ENCODE results near the gene CELA3A.
"Not testable (repeated sequence)": the region's sequence is repeated elsewhere in the genome, so short reads cannot be mapped to it uniquely, and the experiment has no call there.

DNA sequence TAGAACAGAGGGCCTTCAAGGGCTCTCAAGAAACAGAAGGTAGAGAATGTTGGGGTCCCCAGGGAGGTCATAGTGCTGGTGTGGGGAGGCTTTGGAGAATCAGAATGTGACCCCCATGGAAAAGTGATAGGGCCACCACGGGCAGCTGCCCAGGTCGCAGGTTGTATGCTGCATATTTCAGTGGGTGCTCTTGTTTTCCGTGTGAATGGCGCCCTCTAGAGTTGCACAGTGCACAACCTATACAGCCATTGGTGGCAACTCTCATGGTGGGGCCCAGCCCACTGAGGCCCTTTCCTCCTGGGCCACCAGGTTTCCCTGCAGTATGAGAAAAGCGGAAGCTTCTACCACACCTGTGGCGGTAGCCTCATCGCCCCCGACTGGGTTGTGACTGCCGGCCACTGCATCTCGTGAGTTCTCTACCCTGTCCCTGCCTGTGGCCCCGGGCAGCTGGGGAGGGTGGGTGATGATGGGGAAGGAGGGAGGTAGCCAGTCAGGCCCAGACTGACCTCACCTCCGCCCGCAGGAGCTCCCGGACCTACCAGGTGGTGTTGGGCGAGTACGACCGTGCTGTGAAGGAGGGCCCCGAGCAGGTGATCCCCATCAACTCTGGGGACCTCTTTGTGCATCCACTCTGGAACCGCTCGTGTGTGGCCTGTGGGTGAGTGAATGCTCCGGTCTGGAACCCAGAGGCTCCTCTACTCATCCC lies 20.8 kb upstream of the CELA3A start:
- TF ChIP-seq, protein P1, sequence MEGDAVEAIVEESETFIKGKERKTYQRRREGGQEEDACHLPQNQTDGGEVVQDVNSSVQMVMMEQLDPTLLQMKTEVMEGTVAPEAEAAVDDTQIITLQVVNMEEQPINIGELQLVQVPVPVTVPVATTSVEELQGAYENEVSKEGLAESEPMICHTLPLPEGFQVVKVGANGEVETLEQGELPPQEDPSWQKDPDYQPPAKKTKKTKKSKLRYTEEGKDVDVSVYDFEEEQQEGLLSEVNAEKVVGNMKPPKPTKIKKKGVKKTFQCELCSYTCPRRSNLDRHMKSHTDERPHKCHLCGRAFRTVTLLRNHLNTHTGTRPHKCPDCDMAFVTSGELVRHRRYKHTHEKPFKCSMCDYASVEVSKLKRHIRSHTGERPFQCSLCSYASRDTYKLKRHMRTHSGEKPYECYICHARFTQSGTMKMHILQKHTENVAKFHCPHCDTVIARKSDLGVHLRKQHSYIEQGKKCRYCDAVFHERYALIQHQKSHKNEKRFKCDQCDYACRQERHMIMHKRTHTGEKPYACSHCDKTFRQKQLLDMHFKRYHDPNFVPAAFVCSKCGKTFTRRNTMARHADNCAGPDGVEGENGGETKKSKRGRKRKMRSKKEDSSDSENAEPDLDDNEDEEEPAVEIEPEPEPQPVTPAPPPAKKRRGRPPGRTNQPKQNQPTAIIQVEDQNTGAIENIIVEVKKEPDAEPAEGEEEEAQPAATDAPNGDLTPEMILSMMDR (IDR thresholded peaks at IDR 0.05) = not testable (repeated sequence)
- TF ChIP-seq ZFX (IDR thresholded peaks at IDR 0.05; ENCODE audit: borderline replicate concordance) = not testable (repeated sequence)

Data from 22Rv1 (cell line).